ENCODE results near the gene MYH9. TPM values are rescaled to one million over a fixed set of nuclear protein-coding genes. Genes with fewer than 3 reads are reported as not detected.

Gene MYH9
- polyA plus RNA-seq, 1 of the 3 experiments (the other 2 are of a cell fraction): 303 TPM

DNA sequence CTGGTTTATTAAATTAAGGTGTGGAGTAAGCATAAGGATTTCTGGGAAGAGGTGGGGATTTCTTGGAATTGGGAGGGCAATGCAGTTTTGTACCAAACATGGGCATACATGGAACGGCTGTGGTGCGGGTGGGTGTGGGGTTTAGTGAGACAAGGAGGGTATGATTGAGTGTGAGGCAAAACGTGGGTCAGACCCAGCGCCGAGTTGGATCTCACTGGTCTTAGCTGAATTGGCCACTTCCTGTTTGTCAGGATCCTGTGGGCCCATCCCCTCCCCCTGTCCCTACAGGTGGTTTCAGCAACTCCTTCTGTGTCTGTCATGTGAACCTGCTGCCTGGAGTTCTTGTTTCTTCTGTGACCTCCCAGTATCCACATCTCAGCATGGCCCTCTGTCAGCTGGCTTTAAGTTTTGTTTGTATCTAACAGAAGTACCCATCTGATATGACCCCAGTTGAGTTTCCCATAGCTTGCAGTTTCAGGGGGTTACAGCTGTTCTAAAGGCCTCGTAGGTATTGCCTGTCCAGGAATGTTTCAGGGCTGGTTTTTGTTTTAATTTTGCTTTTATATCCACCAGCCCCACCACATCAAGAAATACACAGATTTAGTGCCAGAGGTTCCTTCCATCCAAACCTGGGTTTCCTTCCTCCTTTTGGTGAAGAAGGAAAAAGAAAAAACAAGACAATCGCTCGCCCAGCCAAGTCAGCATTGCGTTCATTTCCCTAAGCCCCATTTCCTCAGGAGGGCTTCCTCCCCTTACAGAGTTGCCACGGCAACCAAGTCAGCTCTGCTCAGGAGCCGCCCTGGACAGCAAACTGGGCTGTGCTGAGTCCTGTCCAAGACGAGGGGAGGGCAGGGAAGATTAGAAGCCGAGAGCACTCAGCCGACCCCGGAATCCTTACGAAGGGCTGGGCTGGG, 128.8 kb downstream of the MYH9 start:
- Histone ChIP-seq H3K4me3 (ENCODE audit: low read depth in 2 of 2, low read length in 1 of 2) (no peak overlapping the region), H3K27ac (ENCODE audit: low read depth in 2 of 2, low read length in 1 of 2) (no peak overlapping the region), H3K36me3 (replicated peaks in 1 of 2; ENCODE audit: control insufficient read depth in 1 of 2, insufficient read depth in 2 of 2, low read length in 1 of 2) (no peaks in the 10 kb centered on the region), H2AFZ (ENCODE audit: low read depth) (no peak overlapping the region), H3K9me3 (no peaks in the 10 kb centered on the region), H4K20me1 (ENCODE audit: insufficient read depth) (no peaks in the 10 kb centered on the region), H3K9ac (no peak overlapping the region), H3K4me1 (ENCODE audit: control insufficient read depth in 1 of 2, insufficient read depth in 2 of 2, low read depth in 1 of 2, low read length in 1 of 2) (peaks cover 0 to 13% of the 10 kb centered on the region in 2 experiments; a peak in 1 of 4 replicates), H3K4me2 (no peak overlapping the region), H3F3A (replicated peaks; ENCODE audit: insufficient read depth) (no peaks in the 10 kb centered on the region), H3K79me2 (ENCODE audit: insufficient read depth) (no peaks in the 10 kb centered on the region), H3K27me3 (ENCODE audit: insufficient read depth) (no peaks in the 10 kb centered on the region), H3K9me2 (no peaks in the 10 kb centered on the region)
- WGBS (ENCODE audit: low lambda C conversion rate): 84% methylated on average over 15 of the region's 16 CpGs
- TF ChIP-seq TAF1 (IDR thresholded peaks at IDR 0.05; ENCODE audit: borderline replicate concordance, low read depth, low read length): no peak
- no peak for TF ChIP-seq MXI1 (IDR thresholded peaks at IDR 0.05; ENCODE audit: low read depth, low read length)
- TF ChIP-seq, protein P1, sequence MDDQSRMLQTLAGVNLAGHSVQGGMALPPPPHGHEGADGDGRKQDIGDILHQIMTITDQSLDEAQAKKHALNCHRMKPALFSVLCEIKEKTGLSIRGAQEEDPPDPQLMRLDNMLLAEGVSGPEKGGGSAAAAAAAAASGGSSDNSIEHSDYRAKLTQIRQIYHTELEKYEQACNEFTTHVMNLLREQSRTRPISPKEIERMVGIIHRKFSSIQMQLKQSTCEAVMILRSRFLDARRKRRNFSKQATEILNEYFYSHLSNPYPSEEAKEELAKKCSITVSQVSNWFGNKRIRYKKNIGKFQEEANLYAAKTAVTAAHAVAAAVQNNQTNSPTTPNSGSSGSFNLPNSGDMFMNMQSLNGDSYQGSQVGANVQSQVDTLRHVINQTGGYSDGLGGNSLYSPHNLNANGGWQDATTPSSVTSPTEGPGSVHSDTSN (IDR thresholded peaks at IDR 0.05): no peak
- no peak for TF ChIP-seq RCOR1 (IDR thresholded peaks at IDR 0.05; ENCODE audit: low read length)
- ChIA-PET CTCF (interaction anchor here (0.6 to 2.1 kb wide), 7 partner anchors 10 to 135 kb away, joined by 3 to 5 read pairs (median 3); no protein-coding TSS in a partner anchor), POLR2A (interaction anchor here (0.9 kb wide), 1 partner anchor 11 kb away, joined by 3 read pairs; no protein-coding TSS in a partner anchor)
- no peak for DNase-seq

DNA sequence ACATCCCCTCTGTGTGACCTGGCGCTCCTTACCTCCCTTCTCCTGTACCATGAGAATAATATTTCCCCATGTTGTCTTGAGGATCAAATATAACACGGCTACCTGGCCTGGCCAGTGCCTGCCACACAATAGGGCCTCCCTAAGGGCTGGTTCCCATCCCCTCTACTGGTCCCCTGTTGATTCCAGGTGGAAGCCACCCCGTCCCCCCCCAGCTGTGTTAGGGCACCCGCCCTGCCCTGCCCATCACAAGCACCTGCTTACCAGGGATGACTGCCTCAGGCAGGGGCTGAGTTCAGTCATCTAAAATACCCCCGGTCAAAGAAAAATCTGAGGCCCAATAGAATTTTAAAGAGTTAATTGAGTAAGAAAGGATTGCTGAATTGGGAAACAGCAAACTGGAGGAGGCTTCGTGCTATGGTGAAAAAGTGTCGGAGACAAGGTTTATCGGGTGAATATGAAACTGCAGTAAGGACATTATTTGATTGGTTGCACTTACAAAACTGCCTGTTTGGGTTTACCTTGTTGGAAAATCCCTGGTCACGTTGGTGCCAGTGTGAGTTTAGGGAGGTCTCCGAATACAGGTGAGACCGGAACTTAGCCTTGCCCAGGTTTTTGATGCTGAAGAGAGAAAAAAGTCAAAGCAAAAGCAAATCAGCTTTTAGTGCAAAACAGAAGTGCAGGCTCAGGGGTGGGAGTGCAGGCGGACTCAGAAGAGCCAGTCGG, 129.7 kb downstream of the MYH9 start:
- Histone ChIP-seq H3K27ac (ENCODE audit: low read depth in 2 of 2, low read length in 1 of 2) (no peak overlapping the region), H2AFZ (ENCODE audit: low read depth) (no peak overlapping the region), H3K9me3 (no peaks in the 10 kb centered on the region), H3K27me3 (ENCODE audit: insufficient read depth) (no peaks in the 10 kb centered on the region), H3K36me3 (replicated peaks in 1 of 2; ENCODE audit: control insufficient read depth in 1 of 2, insufficient read depth in 2 of 2, low read length in 1 of 2) (no peaks in the 10 kb centered on the region), H3K4me2 (no peak overlapping the region), H3K4me3 (ENCODE audit: low read depth in 2 of 2, low read length in 1 of 2) (no peak overlapping the region), H3K9ac (no peak overlapping the region), H3K79me2 (ENCODE audit: insufficient read depth) (no peaks in the 10 kb centered on the region), H3K4me1 (ENCODE audit: control insufficient read depth in 1 of 2, insufficient read depth in 2 of 2, low read depth in 1 of 2, low read length in 1 of 2) (peaks cover 0 to 19% of the 10 kb centered on the region in 2 experiments; a peak in 1 of 4 replicates), H3F3A (replicated peaks; ENCODE audit: insufficient read depth) (no peaks in the 10 kb centered on the region), H3K9me2 (no peaks in the 10 kb centered on the region), H4K20me1 (ENCODE audit: insufficient read depth) (no peaks in the 10 kb centered on the region)
- DNase-seq: no peak
- POLR2A ChIA-PET: no interaction called here
- WGBS (ENCODE audit: low lambda C conversion rate): 86% methylated on average over 13 of the region's 13 CpGs
- TF ChIP-seq JUND (IDR thresholded peaks at IDR 0.05): no peak
- CTCF ChIA-PET: interaction anchor here (0.6 to 2.1 kb wide), 8 partner anchors 9 to 212 kb away, joined by 3 to 5 read pairs (median 3); no protein-coding TSS in a partner anchor

DNA sequence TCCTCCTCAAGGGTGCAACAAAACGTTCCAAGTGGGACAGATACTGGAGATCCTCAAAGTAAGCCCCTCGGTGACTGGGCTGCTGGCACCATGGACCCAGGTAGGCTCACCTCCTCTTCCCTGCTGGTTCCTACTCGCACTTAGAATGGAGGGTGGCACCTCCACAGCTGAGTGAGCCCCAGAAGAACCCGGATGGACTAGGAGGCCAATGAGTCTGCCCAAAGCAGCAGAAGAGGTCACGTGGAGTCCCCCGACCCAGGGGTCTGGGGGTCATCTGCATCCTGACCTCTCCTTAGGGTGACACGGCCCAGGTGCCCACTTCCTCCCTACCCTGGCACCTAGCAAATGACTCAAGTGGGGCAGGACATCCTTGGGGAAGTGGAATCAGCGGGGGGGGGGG, 130.5 kb downstream of the MYH9 start:
- Histone ChIP-seq H3K9ac (no peak overlapping the region), H3K79me2 (ENCODE audit: insufficient read depth) (no peaks in the 10 kb centered on the region), H3K4me3 (ENCODE audit: low read depth in 2 of 2, low read length in 1 of 2) (no peak overlapping the region), H3K36me3 (replicated peaks in 1 of 2; ENCODE audit: control insufficient read depth in 1 of 2, insufficient read depth in 2 of 2, low read length in 1 of 2) (no peaks in the 10 kb centered on the region), H3K27ac (ENCODE audit: low read depth in 2 of 2, low read length in 1 of 2) (no peak overlapping the region), H4K20me1 (ENCODE audit: insufficient read depth) (no peaks in the 10 kb centered on the region), H3K9me2 (no peaks in the 10 kb centered on the region), H2AFZ (ENCODE audit: low read depth) (no peak overlapping the region), H3K4me2 (no peak overlapping the region), H3K4me1 (ENCODE audit: control insufficient read depth in 1 of 2, insufficient read depth in 2 of 2, low read depth in 1 of 2, low read length in 1 of 2) (peaks cover 0 to 23% of the 10 kb centered on the region in 2 experiments; a peak in 1 of 4 replicates), H3K9me3 (no peaks in the 10 kb centered on the region), H3F3A (replicated peaks; ENCODE audit: insufficient read depth) (no peaks in the 10 kb centered on the region), H3K27me3 (ENCODE audit: insufficient read depth) (no peaks in the 10 kb centered on the region)
- TF ChIP-seq GATA2 (CRISPR knock-in tag; IDR thresholded peaks at IDR 0.05): no peak
- TF ChIP-seq POLR2AphosphoS5 (IDR thresholded peaks at IDR 0.05; ENCODE audit: low read depth, low read length): no peak
- no peak for TF ChIP-seq EP300 (IDR thresholded peaks at IDR 0.05; ENCODE audit: borderline replicate concordance in 1 of 2, low read depth in 1 of 2, low read length in 1 of 2)
- no peak for TF ChIP-seq NRF1 (IDR thresholded peaks at IDR 0.05; ENCODE audit: low read depth, low read length)
- no peak for TF ChIP-seq TEAD4 (IDR thresholded peaks at IDR 0.05; ENCODE audit: borderline replicate concordance, insufficient read depth)
- TF ChIP-seq FOXM1 (IDR thresholded peaks at IDR 0.05; ENCODE audit: low read depth): no peak
- TF ChIP-seq NFIC (IDR thresholded peaks at IDR 0.05; ENCODE audit: borderline replicate concordance): no peak
- TF ChIP-seq YY1 (IDR thresholded peaks at IDR 0.05; ENCODE audit: low read depth): no peak
- no peak for TF ChIP-seq EZH2phosphoT487 (IDR thresholded peaks at IDR 0.05; ENCODE audit: borderline replicate concordance, low read depth)
- TF ChIP-seq, protein P2, sequence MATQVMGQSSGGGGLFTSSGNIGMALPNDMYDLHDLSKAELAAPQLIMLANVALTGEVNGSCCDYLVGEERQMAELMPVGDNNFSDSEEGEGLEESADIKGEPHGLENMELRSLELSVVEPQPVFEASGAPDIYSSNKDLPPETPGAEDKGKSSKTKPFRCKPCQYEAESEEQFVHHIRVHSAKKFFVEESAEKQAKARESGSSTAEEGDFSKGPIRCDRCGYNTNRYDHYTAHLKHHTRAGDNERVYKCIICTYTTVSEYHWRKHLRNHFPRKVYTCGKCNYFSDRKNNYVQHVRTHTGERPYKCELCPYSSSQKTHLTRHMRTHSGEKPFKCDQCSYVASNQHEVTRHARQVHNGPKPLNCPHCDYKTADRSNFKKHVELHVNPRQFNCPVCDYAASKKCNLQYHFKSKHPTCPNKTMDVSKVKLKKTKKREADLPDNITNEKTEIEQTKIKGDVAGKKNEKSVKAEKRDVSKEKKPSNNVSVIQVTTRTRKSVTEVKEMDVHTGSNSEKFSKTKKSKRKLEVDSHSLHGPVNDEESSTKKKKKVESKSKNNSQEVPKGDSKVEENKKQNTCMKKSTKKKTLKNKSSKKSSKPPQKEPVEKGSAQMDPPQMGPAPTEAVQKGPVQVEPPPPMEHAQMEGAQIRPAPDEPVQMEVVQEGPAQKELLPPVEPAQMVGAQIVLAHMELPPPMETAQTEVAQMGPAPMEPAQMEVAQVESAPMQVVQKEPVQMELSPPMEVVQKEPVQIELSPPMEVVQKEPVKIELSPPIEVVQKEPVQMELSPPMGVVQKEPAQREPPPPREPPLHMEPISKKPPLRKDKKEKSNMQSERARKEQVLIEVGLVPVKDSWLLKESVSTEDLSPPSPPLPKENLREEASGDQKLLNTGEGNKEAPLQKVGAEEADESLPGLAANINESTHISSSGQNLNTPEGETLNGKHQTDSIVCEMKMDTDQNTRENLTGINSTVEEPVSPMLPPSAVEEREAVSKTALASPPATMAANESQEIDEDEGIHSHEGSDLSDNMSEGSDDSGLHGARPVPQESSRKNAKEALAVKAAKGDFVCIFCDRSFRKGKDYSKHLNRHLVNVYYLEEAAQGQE (IDR thresholded peaks at IDR 0.05; ENCODE audit: low read depth, low read length): no peak
- POLR2A ChIA-PET: no interaction called here
- 35% methylated on average over 4 of the region's 8 CpGs for WGBS (ENCODE audit: low lambda C conversion rate)
- no peak for DNase-seq
- CTCF ChIA-PET: interaction anchor here (0.9 kb wide), 1 partner anchor 17 kb away, joined by 3 read pairs; no protein-coding TSS in a partner anchor

Data from SK-N-SH (cell line).